Neural cell (in vitro differentiated cells): ENCODE data around the gene STEAP1. TPM values are rescaled to one million over a fixed set of nuclear protein-coding genes. Genes with fewer than 3 reads are reported as not detected.
"Not testable (repeated sequence)": the region's sequence is repeated elsewhere in the genome, so short reads cannot be mapped to it uniquely, and the experiment has no call there.

Source experiments
- H2AFZ ChIP-seq: fragments of 200-600, 300-800 bp; sonication (generic), shearing (Covaris generic); 2 replicates; pipeline ENCODE4 v1.6.0; 2014; ENCODE audit warnings: low read depth, mild to moderate bottlenecking, antibody characterized with exemption, low read length, moderate library complexity
- H3F3A ChIP-seq: fragments of 200-600 bp; shearing (Covaris generic); 2 replicates; pipeline ENCODE4 v1.6.1; 2016; ENCODE audit warnings: mild to moderate bottlenecking, moderate library complexity, mixed read lengths, antibody characterized with exemption, low read length; ENCODE audit not compliant: insufficient read depth, poor library complexity, severe bottlenecking
- H3K27ac ChIP-seq: fragments of 200-600, 300-800 bp; sonication (generic), shearing (Covaris generic); 2 replicates; pipeline ENCODE4 v1.5.1; 2014; ENCODE audit warnings: mild to moderate bottlenecking, low read length, moderate library complexity
- H3K27me3 ChIP-seq: fragments of 300-800, 200-600 bp; sonication (generic), shearing (Covaris generic); 2 replicates; pipeline ENCODE4 v1.6.0; 2014; ENCODE audit warnings: mild to moderate bottlenecking, low read depth, low read length, moderate library complexity; ENCODE audit not compliant: insufficient read depth
- H3K36me3 ChIP-seq: fragments of 300-800, 200-600 bp; sonication (generic), shearing (Covaris generic); 2 replicates; pipeline ENCODE4 v1.5.1; 2014; ENCODE audit warnings: mild to moderate bottlenecking, antibody characterized with exemption, low read length, moderate library complexity; ENCODE audit not compliant: insufficient read depth
- H3K4me2 ChIP-seq: fragments of 300-800, 200-600 bp; sonication (generic), shearing (Covaris generic); 2 replicates; pipeline ENCODE4 v1.6.0; 2014; ENCODE audit warnings: mild to moderate bottlenecking, low read length
- H3K4me3 ChIP-seq: fragments of 300-800, 200-600 bp; sonication (generic), shearing (Covaris generic); 2 replicates; pipeline ENCODE4 v1.5.1; 2014; ENCODE audit warnings: mild to moderate bottlenecking, low read length, moderate library complexity
- H3K79me2 ChIP-seq: fragments of 200-600 bp; shearing (Covaris generic); replicated peaks from 2 replicates; pipeline ENCODE4 v1.6.0; 2014; ENCODE audit warnings: mild to moderate bottlenecking, low read length, moderate library complexity; ENCODE audit not compliant: insufficient read depth
- H3K9ac ChIP-seq: fragments of 300-800, 200-600 bp; sonication (generic), shearing (Covaris generic); 2 replicates; pipeline ENCODE4 v1.6.1; 2016; ENCODE audit warnings: mild to moderate bottlenecking, low read length, mixed read lengths
- H3K9me2 ChIP-seq: fragments of 200-600 bp; shearing (Covaris generic); 2 replicates; pipeline ENCODE4 v1.6.1; 2016; ENCODE audit warnings: mild to moderate bottlenecking, low read length, mixed read lengths; ENCODE audit not compliant: insufficient read depth
- H3K9me3 ChIP-seq: fragments of 200-600, 300-800 bp; sonication (generic), shearing (Covaris generic); 2 replicates; pipeline ENCODE4 v1.6.1; 2016; ENCODE audit warnings: mild to moderate bottlenecking, mixed run types, low read length, moderate library complexity, mixed read lengths
- H4K20me1 ChIP-seq: fragments of 200-600 bp; shearing (Covaris generic); 2 replicates; pipeline ENCODE4 v1.6.1; 2016; ENCODE audit warnings: mild to moderate bottlenecking, mixed run types; ENCODE audit not compliant: insufficient read depth
- MXI1 ChIP-seq: fragments of 450-650 bp; conservative IDR thresholded peaks from 2 replicates; pipeline ENCODE4 v1.6.1; 2014; ENCODE audit warnings: antibody characterized with exemption, mild to moderate bottlenecking; ENCODE audit not compliant: poor library complexity, severe bottlenecking
- RAD21 ChIP-seq: fragments of 450-650 bp; conservative IDR thresholded peaks from 2 replicates; pipeline ENCODE4 v1.6.1; 2014; ENCODE audit warnings: antibody characterized with exemption, mild to moderate bottlenecking, moderate library complexity
- SMC3 ChIP-seq: fragments of 450-650 bp; conservative IDR thresholded peaks from 2 replicates; pipeline ENCODE4 v1.6.1; 2014; ENCODE audit warnings: antibody characterized with exemption, mild to moderate bottlenecking, moderate library complexity; ENCODE audit not compliant: poor library complexity
- polyA minus RNA-seq: library from RNA; depleted of rRNA, polyadenylated mRNA; stranded (reverse); fragments of >200 nt; gene quantifications from 2 replicates; pipeline ENCODE4 v1.2.3, GENCODE V29; 2014
- polyA plus RNA-seq: library from polyadenylated mRNA; depleted of rRNA; stranded (reverse); fragments of >200 nt; gene quantifications from 2 replicates; pipeline ENCODE4 v1.2.3, GENCODE V29; 2014
- TF ChIP-seq, protein P1 (sequence below): fragments of 450-650 bp; IDR thresholded peaks from 2 replicates; pipeline ENCODE4 v1.5.1; 2014; ENCODE audit warnings: antibody characterized with exemption, mild to moderate bottlenecking, moderate library complexity; ENCODE audit not compliant: poor library complexity, severe bottlenecking

Gene STEAP1
- polyA plus RNA-seq = not detected in 2 replicates
- polyA minus RNA-seq = not detected in 2 replicates

GRCh38 chr7:90153943-90154771, at the start of gene STEAP1:
Gene STEAP1, plus strand, starts transcription at chr7:90154469. Its CDS starts 5,320 bp downstream, at chr7:90159789.
- not testable (repeated sequence) for H3F3A ChIP-seq, H3K27me3 ChIP-seq, H3K27ac ChIP-seq, H3K9me3 ChIP-seq, H3K4me2 ChIP-seq, H3K79me2 ChIP-seq, H3K36me3 ChIP-seq, H3K9me2 ChIP-seq, H4K20me1 ChIP-seq
- TF ChIP-seq SMC3 = peak; percentile 91
- TF ChIP-seq RAD21 = peak; percentile 67
- peak; percentile 52 for TF ChIP-seq MXI1
- TF ChIP-seq, protein P1, sequence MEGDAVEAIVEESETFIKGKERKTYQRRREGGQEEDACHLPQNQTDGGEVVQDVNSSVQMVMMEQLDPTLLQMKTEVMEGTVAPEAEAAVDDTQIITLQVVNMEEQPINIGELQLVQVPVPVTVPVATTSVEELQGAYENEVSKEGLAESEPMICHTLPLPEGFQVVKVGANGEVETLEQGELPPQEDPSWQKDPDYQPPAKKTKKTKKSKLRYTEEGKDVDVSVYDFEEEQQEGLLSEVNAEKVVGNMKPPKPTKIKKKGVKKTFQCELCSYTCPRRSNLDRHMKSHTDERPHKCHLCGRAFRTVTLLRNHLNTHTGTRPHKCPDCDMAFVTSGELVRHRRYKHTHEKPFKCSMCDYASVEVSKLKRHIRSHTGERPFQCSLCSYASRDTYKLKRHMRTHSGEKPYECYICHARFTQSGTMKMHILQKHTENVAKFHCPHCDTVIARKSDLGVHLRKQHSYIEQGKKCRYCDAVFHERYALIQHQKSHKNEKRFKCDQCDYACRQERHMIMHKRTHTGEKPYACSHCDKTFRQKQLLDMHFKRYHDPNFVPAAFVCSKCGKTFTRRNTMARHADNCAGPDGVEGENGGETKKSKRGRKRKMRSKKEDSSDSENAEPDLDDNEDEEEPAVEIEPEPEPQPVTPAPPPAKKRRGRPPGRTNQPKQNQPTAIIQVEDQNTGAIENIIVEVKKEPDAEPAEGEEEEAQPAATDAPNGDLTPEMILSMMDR = peak; percentile 89
- Histone ChIP-seq H3K4me3 (peak within 1 kb of the TSS; percentile 73), H2AFZ (peak within 1 kb of the TSS; percentile 33), H3K9ac (peak within 1 kb of the TSS; percentile 38)

GRCh38 chr7:90114972-90115371, 39.3 kb upstream of the STEAP1 start:
- not testable (repeated sequence) for H3F3A ChIP-seq, H2AFZ ChIP-seq, H3K9me2 ChIP-seq, H3K4me3 ChIP-seq, H3K9me3 ChIP-seq, H3K79me2 ChIP-seq, H3K27ac ChIP-seq, H3K36me3 ChIP-seq, H4K20me1 ChIP-seq, H3K4me2 ChIP-seq, H3K27me3 ChIP-seq, H3K9ac ChIP-seq
- TF ChIP-seq SMC3 (peak; percentile 77), RAD21 (peak; percentile 68)
- TF ChIP-seq, protein P1 = peak; percentile 66

DNA sequence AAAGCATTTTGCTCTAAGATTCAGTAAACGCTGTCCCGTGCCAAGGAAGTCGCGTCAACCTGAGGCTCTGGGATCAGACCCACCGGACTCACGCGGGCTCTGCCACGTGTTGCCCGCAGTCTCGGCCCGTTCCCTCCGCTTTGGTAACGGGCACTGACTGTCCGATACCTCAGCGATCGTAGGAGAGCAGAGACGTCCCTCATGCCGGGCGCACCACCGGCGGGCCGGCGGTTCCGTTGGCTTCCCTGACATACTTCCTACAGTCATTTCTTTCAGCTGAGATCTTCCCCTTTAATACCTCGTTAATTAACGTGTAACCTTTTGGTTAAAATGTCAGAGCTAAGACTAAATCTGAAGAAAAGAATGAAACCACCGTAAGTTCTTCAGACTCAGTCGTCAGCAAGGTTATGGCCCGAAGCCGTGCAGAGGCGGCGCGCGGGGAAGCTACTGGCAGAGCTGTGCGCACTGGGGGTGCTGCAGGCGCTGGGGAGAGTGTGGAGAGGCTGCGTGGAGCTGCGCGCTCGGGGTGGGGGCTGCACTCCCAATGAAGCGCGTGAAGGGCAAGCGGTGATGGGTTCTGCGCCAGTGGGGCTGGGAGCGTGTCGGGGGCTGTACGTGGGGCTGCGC, 35.6 kb upstream of the STEAP1 start:
- peak overlapping the region; percentile 60 for H2AFZ ChIP-seq
- peak overlapping the region; percentile 19 for H3K4me2 ChIP-seq
- H3K79me2 ChIP-seq, H3K9me2 ChIP-seq, H3K27ac ChIP-seq, H3K27me3 ChIP-seq, H3K9me3 ChIP-seq, H3K36me3 ChIP-seq, H4K20me1 ChIP-seq, H3F3A ChIP-seq: not testable (repeated sequence)
- peak overlapping the region; percentile 69 for H3K9ac ChIP-seq
- H3K4me3 ChIP-seq = peak overlapping the region; percentile 90
